Heart left ventricle (tissue), 16 donors: ENCODE data around the gene ZNF169. TPM values are rescaled to one million over a fixed set of nuclear protein-coding genes. Genes with fewer than 3 reads are reported as not detected.
A peak's percentile ranks its signal among the peaks of the same experiment; 100 is the strongest.

ENCODE experiments used
- ATAC-seq, 4 donors: fragments of 200-7000 bp; cut with Tn5 transposase; one replicate each; pipeline ENCODE4 v1.9.1; 2020 to 2022; ENCODE audit warnings: moderate library complexity in 4 of 4, mild to moderate bottlenecking in 3 of 4, moderate number of reproducible peaks in 1 of 4
- DNase-seq, 5 donors: peaks; one replicate each; pipeline ENCODE4 v3.0.0-alpha.2; 2020
- H3K27ac ChIP-seq, 12 donors: fragments of 200-600 bp; sonication (generic) in 4 of 12; one replicate each; pipeline versions ENCODE4 v1.5.0 to v1.8.0; 2016 to 2022; ENCODE audit warnings: mild to moderate bottlenecking in 2 of 12
- H3K27me3 ChIP-seq, 9 donors: fragments of 200-600 bp; sonication (generic) in 2 of 9; one replicate each; pipeline versions ENCODE4 v1.5.1 to v1.8.0; 2016 to 2022; ENCODE audit warnings: mild to moderate bottlenecking in 3 of 9
- H3K36me3 ChIP-seq, 9 donors: fragments of 200-600 bp; sonication (generic) in 2 of 9; one replicate each; pipeline versions ENCODE4 v1.5.0 to v1.8.0; 2018 to 2022; ENCODE audit warnings: mild to moderate bottlenecking in 2 of 9
- H3K4me1 ChIP-seq, 12 donors: fragments of 200-600 bp; sonication (generic) in 4 of 12; one replicate each; pipeline versions ENCODE4 v1.5.0 to v1.8.0; 2016 to 2022; ENCODE audit warnings: mild to moderate bottlenecking in 3 of 12
- H3K4me3 ChIP-seq, 12 donors: fragments of 200-600 bp; sonication (generic) in 4 of 12; one replicate each; pipeline versions ENCODE4 v1.5.0 to v1.8.0; 2017 to 2022; ENCODE audit warnings: mild to moderate bottlenecking in 9 of 12, moderate library complexity in 4 of 12
- H3K9me3 ChIP-seq, 12 donors: fragments of 200-600 bp; sonication (generic) in 4 of 12; one replicate each; pipeline versions ENCODE4 v1.5.0 to v1.8.0; 2016 to 2022; ENCODE audit warnings: mild to moderate bottlenecking in 1 of 12
- POLR2A ChIP-seq, 2 donors: fragments of 450-650 bp; IDR thresholded peaks; one replicate each; pipeline ENCODE4 v1.6.1; 2017; ENCODE audit warnings: antibody characterized with exemption in 2 of 2, mild to moderate bottlenecking in 2 of 2, moderate library complexity in 2 of 2
- WGBS, 4 donors: extraction: QIAGEN DNeasy Blood & Tissue Kit in 2 of 4; methylation state at CpG; one replicate each; pipeline versions ENCODE4 v1.1.5 to v1.1.7; 2013 to 2018; 5-methylcytosine and 5-hydroxymethylcytosine counted together
- intact Hi-C, 10 donors: fragments of 100-400 bp; cut with DNase I; formaldehyde crosslinking; loops; one replicate each; pipeline versions ENCODE4 v1.11.1 to v1.14.2; 2022
- long read RNA-seq, 3 donors: library from polyadenylated mRNA; unstranded; transcript quantifications; one replicate each; pipeline ENCODE4 v2.0.0, GENCODE V29; 2020 to 2021
- polyA plus RNA-seq, 2 donors: library from polyadenylated mRNA; stranded (reverse); fragments of 200-250 nt; gene quantifications; one replicate each; pipeline ENCODE4 v1.2.3, GENCODE V29; 2013
- total RNA-seq, 9 donors: library from RNA; depleted of rRNA in 2 of 9; stranded (reverse); fragments of >200 nt in 2 of 9; fragmentation: NEBNext Ultra II Directional in 3 of 9; extraction: Animal tissue kit (Norgen Biotek cat#: 25700) in 3 of 9; gene quantifications; one replicate each; pipeline versions ENCODE4 v1.1.0 to v1.2.4, GENCODE V29; 2016 to 2023
- TF ChIP-seq, protein P1 (sequence below), 12 donors: fragments of 200-600 bp; sonication (generic) in 4 of 12; IDR thresholded peaks; one replicate each; pipeline versions ENCODE4 v1.5.0 to v1.8.0; 2018 to 2022; ENCODE audit warnings: antibody characterized with exemption in 12 of 12, mild to moderate bottlenecking in 5 of 12
- donor health status: ischemic (EF 13 %, LVEDD 7.1; RV severe dilation, severe dysfunction).
- donor health status: healthy with polysubstance abuse.
- donor health status: DM: no; HTN: yes; CAD: no.
- donor health status: DM: no; HTN: no; CAD: no.
- donor health status: ischemic (EF 25% LVEDD 6.9; RV normal size, moderate dysfunction).
- donor health status: ischemic (EF 25% LVEDD 5.7; RV mildly dilated, moderate dysfunction).
- donor health status: healthy.
- donor health status: DM: yes; HTN: yes; CAD: no.
- donor health status: ischemic (EF 35%, LVEDD 5.7; RV mildly dilated, moderate dysfunction).
- donor health status: nonischemic (EF 11% LVEDD 7.7; RV severe dilation, severe dysfunction).
- donor health status: DM: yes; HTN: yes; CAD: no.
- donor health status: PGD.
- donor health status: ischemic (EF 29% LVEDD 5.4; RV normal size, mild dysfunction).
- donor health status: nonischemic (EF 23%, LVEDD 6.1; RV moderate dilation, normal function).

ZNF169 gene
- total RNA-seq (1 to 10 TPM in 8 of 9 donors, under 1 TPM in 1; 0.99 to 8.7 (median 2.1) TPM), polyA plus RNA-seq (1 to 10 TPM; 1.5 to 1.9 TPM)
- long read RNA-seq, donor 1, partial matches to known transcripts = 1 of 2 reads
- long read RNA-seq, donor 1, other reads (novel, unspliced or antisense) = 1 of 2 reads
- long read RNA-seq, donor 2, partial matches to known transcripts = 0 of 6 reads
- long read RNA-seq, donor 2, other reads (novel, unspliced or antisense) = 1 of 6 reads
- long read RNA-seq, donor 3, partial matches to known transcripts = 0 of 4 reads
- long read RNA-seq, donor 3, other reads (novel, unspliced or antisense) = 2 of 4 reads

DNA sequence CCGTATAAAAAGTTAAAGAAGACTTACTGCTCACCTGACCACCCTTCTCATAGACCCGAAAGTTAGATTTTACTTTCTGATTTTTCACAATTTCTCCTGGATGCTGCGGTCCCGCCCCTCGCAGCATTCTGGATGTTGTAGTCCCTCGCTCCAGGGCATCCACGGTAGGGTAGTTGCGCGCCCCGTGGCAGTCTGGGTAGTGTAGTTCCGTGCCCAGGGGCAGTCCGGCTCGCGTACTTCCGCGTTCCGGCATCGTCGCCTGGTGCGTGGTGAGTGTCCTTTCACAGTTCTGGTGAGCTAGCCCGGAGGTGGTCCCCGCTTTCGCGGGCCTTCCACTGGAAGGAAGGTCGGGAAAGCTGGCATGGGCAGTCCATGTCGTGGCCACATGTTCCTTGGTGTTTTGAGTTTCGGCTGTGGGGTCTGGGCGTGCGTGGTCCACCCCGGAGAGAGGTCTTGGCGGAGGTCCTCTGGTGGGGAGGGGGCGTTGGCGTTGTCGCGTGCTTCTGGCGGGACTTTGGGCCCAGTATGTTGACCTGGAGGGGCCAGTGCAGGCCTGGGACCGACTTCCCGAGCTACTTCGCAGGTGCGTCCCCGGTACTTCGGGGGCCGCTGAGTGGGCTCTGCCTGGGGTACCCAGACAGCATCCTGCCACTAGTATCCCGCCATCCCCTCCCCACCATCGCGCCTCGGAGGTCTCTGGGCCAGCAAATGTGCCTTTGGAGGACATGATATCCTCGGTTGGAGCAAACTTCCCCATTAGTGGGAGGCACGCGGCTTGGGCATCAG is at the start of gene ZNF169:
ZNF169 (plus strand) TSS at position 222 of the 786 bp plus-strand sequence. CDS start 19,515 bp downstream, outside the sequence.
- TF ChIP-seq POLR2A (IDR thresholded peaks at IDR 0.05) = peak in 1 of 2 donors; percentile 62
- TF ChIP-seq, protein P1, sequence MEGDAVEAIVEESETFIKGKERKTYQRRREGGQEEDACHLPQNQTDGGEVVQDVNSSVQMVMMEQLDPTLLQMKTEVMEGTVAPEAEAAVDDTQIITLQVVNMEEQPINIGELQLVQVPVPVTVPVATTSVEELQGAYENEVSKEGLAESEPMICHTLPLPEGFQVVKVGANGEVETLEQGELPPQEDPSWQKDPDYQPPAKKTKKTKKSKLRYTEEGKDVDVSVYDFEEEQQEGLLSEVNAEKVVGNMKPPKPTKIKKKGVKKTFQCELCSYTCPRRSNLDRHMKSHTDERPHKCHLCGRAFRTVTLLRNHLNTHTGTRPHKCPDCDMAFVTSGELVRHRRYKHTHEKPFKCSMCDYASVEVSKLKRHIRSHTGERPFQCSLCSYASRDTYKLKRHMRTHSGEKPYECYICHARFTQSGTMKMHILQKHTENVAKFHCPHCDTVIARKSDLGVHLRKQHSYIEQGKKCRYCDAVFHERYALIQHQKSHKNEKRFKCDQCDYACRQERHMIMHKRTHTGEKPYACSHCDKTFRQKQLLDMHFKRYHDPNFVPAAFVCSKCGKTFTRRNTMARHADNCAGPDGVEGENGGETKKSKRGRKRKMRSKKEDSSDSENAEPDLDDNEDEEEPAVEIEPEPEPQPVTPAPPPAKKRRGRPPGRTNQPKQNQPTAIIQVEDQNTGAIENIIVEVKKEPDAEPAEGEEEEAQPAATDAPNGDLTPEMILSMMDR (IDR thresholded peaks at IDR 0.05) = no peak
- WGBS, 4 donors = 2 to 5% (median 3%) methylated on average over 37 to 50 of the region's 50 CpGs
- H3K27ac ChIP-seq = peak within 1 kb of the TSS in 11 of 12 donors; percentile 24 to 75 (median 64)
- H3K27me3 ChIP-seq = peaks cover 0 to 3% (median 0%) of the 10 kb centered on the region in 9 donors
- peaks cover 0 to 5% (median 0%) of the 10 kb centered on the region in 9 donors for H3K36me3 ChIP-seq
- ATAC-seq (peak; percentile 99 to 100 (median 100)), DNase-seq (peak; percentile 90 to 95 (median 93))
- H3K9me3 ChIP-seq = no peaks in the 10 kb centered on the region
- intact Hi-C loops = no loop called here
- peaks cover 0 to 15% (median 8%) of the 10 kb centered on the region in 12 donors for H3K4me1 ChIP-seq
- H3K4me3 ChIP-seq = peak within 1 kb of the TSS; percentile 51 to 97 (median 84)

DNA sequence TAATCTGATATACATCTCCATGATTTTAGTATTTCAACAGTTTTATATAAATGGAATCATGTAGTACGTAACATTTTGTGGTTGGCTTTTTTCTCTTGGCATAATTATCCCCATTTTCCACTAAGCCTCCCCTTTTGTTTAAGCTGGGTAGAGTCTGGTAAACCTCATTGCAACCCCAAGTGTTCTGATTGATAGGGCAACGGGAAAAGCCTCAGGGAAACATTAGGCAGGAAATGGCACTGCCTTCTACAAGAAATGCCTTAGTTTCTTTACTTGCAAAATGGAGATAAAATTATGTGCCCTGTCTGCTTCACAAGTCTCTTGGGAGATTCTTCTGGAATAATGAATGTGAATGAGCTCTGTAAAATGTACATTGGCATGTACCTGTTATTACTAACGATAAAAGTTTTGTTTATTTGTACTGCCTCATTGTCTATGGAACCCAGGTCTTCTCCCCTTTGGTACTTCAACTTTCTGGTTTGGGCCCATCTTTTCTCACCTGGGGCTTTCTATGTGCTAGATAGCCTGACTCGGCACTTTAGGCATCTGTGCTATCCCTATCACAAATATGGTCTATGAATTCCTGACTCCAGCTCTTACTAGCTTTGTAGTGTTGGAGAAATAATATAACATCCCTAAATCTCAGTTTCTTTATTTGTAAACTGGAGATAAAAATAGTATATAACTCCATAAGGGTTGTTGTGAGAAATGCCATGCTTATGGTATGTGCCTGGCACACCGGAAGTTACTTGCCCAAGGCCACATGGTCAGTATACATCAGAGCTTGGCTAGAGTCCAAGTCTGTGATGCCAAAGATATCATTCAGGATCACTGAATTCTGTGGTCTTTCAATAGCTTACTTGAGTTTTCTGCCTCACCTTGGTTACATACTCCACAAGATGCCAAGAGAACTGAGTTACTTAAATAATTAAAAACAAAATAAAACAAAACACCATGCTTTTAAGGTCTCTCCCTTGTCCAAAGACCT is 48.2 kb upstream of the ZNF169 start:
- H3K9me3 ChIP-seq = no peaks in the 10 kb centered on the region
- no peak for TF ChIP-seq POLR2A (IDR thresholded peaks at IDR 0.05)
- TF ChIP-seq, protein P1 (IDR thresholded peaks at IDR 0.05) = no peak
- ATAC-seq (no peak), DNase-seq (no peak)
- peaks cover 0 to 6% (median 0%) of the 10 kb centered on the region in 12 donors for H3K4me1 ChIP-seq
- no peak overlapping the region for H3K4me3 ChIP-seq
- H3K27me3 ChIP-seq = no peaks in the 10 kb centered on the region
- H3K27ac ChIP-seq = no peak overlapping the region
- intact Hi-C loops = loop anchor here in 9 of 10 donors (5.0 to 10.0 kb wide), 7 partner anchors 39 to 529 kb away; partner anchors contain the start of gene PTPDC1 (in 1 of the 9)
- no peaks in the 10 kb centered on the region for H3K36me3 ChIP-seq
- 81 to 87% (median 86%) methylated on average over 5 of the region's 5 CpGs for WGBS, 4 donors

DNA sequence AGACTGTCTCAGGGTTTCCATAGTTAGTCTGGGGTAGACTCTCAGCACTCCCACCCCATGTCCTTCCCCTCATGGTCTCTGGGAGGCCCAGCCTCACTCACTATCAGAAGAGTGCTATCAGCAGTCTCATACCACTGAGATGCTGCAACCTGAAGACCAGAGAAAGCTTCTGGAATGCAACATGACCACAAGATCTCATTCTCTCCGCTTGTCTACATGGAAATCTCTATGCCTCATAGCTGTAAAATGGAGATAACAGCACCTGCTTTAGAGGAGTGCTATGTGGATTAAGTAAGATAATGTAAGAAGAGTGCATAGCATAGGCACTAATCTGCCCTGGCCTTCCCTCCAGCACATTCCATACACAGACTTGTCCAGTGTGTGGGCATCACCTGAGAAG is 47.0 kb upstream of the ZNF169 start:
- Histone ChIP-seq H3K27ac (no peak overlapping the region), H3K4me3 (no peak overlapping the region), H3K27me3 (no peaks in the 10 kb centered on the region), H3K9me3 (peaks cover 0 to 2% (median 0%) of the 10 kb centered on the region in 12 donors), H3K4me1 (peaks cover 0 to 6% (median 0%) of the 10 kb centered on the region in 12 donors), H3K36me3 (no peaks in the 10 kb centered on the region)
- no peak for DNase-seq
- TF ChIP-seq POLR2A (IDR thresholded peaks at IDR 0.05) = no peak
- TF ChIP-seq, protein P1 (IDR thresholded peaks at IDR 0.05) = no peak
- WGBS, 4 donors = 89 to 99% (median 91%) methylated on average over 1 of the region's 1 CpG
- intact Hi-C loops = loop anchor here (2.0 to 10.0 kb wide), 9 partner anchors 40 to 530 kb away; partner anchors contain the start of gene PTPDC1 (in 1 of the 10)
- ATAC-seq = peak in 1 of 4 donors; percentile 27
